ENCODE data around the gene HOXB7. TPM values are rescaled to one million over a fixed set of nuclear protein-coding genes. Genes with fewer than 3 reads are reported as not detected.

Gene HOXB7
- total and polyA plus RNA-seq, 7 donors, result 0.85 to 3.0 (median 1.6) TPM

DNA sequence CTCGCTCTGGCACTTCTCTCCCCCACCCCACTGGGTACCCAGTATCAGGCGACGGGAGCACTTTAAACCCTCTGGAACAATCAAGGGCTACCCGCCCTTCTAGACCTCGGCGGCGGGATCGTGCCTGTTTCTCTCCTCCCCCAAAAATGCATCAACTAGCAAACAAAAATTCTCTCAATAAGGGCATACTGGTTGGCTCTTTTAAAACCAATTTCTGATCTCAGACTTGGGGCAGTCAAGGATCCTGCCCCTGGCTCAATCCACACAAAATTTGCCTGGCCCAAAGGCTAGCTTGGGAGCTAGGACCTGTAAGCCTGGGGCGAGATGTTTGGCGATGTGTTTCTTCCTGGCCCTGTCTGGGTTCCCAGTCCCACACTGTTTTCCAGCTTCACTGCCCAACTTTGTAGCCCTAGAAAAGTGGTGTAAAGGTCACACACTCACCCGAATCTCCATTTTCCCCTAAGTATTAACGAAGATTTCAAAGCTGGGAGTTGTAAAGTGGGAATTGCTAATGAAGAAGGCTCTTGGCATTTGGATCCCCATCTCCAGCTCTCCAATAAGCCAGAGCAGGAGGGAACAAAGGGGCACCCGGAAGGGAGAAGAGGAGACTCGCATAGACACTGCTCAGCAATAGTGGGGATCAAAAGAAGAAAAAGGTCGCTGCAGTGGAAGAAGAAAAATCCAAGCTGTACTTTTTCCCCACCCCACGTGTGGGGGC lies 51.5 kb downstream of the HOXB7 start:
- intact Hi-C loops (cut with DNase I), result no loop called here
- no peaks in the 10 kb centered on the region for H3K9me3 ChIP-seq
- ATAC-seq, result no peak
- TF ChIP-seq, protein P1, sequence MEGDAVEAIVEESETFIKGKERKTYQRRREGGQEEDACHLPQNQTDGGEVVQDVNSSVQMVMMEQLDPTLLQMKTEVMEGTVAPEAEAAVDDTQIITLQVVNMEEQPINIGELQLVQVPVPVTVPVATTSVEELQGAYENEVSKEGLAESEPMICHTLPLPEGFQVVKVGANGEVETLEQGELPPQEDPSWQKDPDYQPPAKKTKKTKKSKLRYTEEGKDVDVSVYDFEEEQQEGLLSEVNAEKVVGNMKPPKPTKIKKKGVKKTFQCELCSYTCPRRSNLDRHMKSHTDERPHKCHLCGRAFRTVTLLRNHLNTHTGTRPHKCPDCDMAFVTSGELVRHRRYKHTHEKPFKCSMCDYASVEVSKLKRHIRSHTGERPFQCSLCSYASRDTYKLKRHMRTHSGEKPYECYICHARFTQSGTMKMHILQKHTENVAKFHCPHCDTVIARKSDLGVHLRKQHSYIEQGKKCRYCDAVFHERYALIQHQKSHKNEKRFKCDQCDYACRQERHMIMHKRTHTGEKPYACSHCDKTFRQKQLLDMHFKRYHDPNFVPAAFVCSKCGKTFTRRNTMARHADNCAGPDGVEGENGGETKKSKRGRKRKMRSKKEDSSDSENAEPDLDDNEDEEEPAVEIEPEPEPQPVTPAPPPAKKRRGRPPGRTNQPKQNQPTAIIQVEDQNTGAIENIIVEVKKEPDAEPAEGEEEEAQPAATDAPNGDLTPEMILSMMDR (IDR thresholded peaks at IDR 0.05), result no peak
- H3K4me1 ChIP-seq, result peaks cover 6% of the 10 kb centered on the region
- H3K36me3 ChIP-seq (ENCODE audit: insufficient read depth in 1 of 2, low read depth in 1 of 2), result no peaks in the 10 kb centered on the region
- peaks cover 0 to 9% (median 8%) of the 10 kb centered on the region in 3 donors for H3K27me3 ChIP-seq (ENCODE audit: insufficient read depth in 3 of 3, low read length in 2 of 3)
- 82 to 92% (median 89%) methylated on average over 16 of the region's 16 CpGs for WGBS, 3 donors
- no peak overlapping the region for H3K27ac ChIP-seq
- DNase-seq, result no peak
- no peak overlapping the region for H3K4me3 ChIP-seq

DNA sequence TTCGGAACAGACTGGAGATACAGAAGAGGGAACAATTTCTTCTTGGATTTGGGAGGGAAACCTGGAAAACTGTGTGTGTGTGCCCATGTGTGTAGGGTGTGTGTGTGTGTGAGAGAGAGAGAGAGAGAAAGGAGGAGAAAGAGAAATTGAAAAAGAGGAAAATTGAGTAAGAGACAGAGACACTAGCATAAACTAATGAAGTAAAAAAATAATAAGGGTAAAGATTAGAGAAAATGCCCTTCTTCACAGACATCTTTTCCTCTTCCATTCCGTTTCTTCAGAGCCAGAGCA lies 52.0 kb downstream of the HOXB7 start:
- ATAC-seq, result no peak
- intact Hi-C loops (cut with DNase I), result no loop called here
- Histone ChIP-seq H3K9me3 (no peaks in the 10 kb centered on the region), H3K4me1 (peaks cover 6% of the 10 kb centered on the region), H3K27ac (no peak overlapping the region), H3K4me3 (no peak overlapping the region), H3K36me3 (ENCODE audit: insufficient read depth in 1 of 2, low read depth in 1 of 2) (no peaks in the 10 kb centered on the region), H3K27me3 (ENCODE audit: insufficient read depth in 3 of 3, low read length in 2 of 3) (peaks cover 0 to 8% (median 4%) of the 10 kb centered on the region in 3 donors)
- 92 to 100% (median 96%) methylated on average over 2 of the region's 2 CpGs for WGBS, 3 donors
- TF ChIP-seq, protein P1 (IDR thresholded peaks at IDR 0.05), result no peak
- no peak for DNase-seq

DNA sequence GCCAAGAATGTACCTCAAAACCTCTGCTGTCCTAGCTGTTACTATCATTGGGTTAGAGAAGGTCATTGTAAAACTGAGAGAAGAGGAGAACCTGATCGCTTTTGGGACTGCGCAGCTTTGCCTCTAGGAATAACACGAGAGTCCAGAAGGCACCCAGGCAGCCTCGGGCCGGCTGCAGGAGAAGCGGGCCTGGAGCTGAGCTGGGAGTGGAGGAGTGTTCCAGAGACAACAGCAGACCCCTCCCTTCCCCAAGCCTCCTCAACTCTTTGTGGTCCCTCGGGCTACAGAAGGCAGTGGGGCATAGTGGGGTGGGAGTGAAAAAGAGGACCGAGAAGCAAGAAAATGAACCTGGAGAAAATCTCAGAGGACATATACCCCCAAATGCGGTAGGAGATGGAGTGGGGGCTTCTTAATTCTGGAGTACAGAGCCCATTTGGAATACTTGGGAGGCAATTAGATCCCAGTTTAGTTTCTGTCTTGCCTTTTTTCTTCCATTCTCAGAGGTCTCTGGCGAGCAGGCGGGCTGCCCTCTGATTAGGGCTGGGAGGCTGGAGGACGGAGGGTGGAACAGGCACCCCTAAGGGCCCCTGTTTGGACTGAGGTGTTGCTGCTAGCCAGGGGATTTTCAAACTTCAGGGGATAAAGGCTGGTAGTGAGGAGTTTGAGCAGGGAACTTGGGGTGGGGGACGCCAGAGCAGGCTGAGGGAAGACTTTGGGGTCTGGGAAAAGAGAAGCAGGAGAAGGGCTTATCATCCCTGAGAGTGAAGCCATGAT lies 52.6 kb downstream of the HOXB7 start:
- H3K4me3 ChIP-seq, result no peak overlapping the region
- TF ChIP-seq, protein P1 (IDR thresholded peaks at IDR 0.05), result no peak
- H3K27ac ChIP-seq, result no peak overlapping the region
- no peaks in the 10 kb centered on the region for H3K9me3 ChIP-seq
- ATAC-seq, result no peak
- intact Hi-C loops (cut with DNase I), result no loop called here
- H3K36me3 ChIP-seq (ENCODE audit: insufficient read depth in 1 of 2, low read depth in 1 of 2), result no peaks in the 10 kb centered on the region
- no peak for DNase-seq
- peaks cover 0 to 6% (median 3%) of the 10 kb centered on the region in 3 donors for H3K27me3 ChIP-seq (ENCODE audit: insufficient read depth in 3 of 3, low read length in 2 of 3)
- peaks cover 6% of the 10 kb centered on the region for H3K4me1 ChIP-seq
- 84 to 91% (median 89%) methylated on average over 13 of the region's 13 CpGs for whole genome bisulfite sequencing, 3 donors

Other genes with a start within 250 kb of the HOXB7 start
- gene SKAP1, start 180.8 kb downstream of the HOXB7 start, total RNA-seq, result 1 to 10 TPM in 1 of 4 donors, under 1 TPM in 2, not detected in 1; 0.42 to 1.0 (median 0.44) TPM
- gene SKAP1, start 180.8 kb downstream of the HOXB7 start, polyA plus RNA-seq, result under 1 TPM in 2 of 3 donors, not detected in 1; 0.09 to 0.12 TPM
- gene HOXB1, start 80.0 kb downstream of the HOXB7 start, total RNA-seq, result not detected
- gene HOXB1, start 80.0 kb downstream of the HOXB7 start, polyA plus RNA-seq, result not detected
- gene HOXB2, start 65.9 kb downstream of the HOXB7 start, total RNA-seq, result 10 to 100 TPM in 1 of 4 donors, 1 to 10 TPM in 3; 3.1 to 12.9 (median 6.5) TPM
- 1 to 10 TPM; 4.6 to 5.0 (median 5.0) TPM for gene HOXB2, start 65.9 kb downstream of the HOXB7 start, polyA plus RNA-seq
- gene HOXB4, start 32.7 kb downstream of the HOXB7 start, total RNA-seq, result 1 to 10 TPM in 2 of 4 donors, under 1 TPM in 2; 0.80 to 4.0 (median 1.3) TPM
- gene HOXB4, start 32.7 kb downstream of the HOXB7 start, polyA plus RNA-seq, result under 1 TPM; 0.38 to 0.89 (median 0.55) TPM
- gene HOXB3, start 20.8 kb downstream of the HOXB7 start, total RNA-seq, result 1 to 10 TPM; 1.5 to 8.8 (median 1.9) TPM
- 1 to 10 TPM in 2 of 3 donors, under 1 TPM in 1; 0.96 to 1.5 (median 1.4) TPM for gene HOXB3, start 20.8 kb downstream of the HOXB7 start, polyA plus RNA-seq
- gene HOXB5, start 17.2 kb downstream of the HOXB7 start, total RNA-seq, result under 1 TPM in 3 of 4 donors, not detected in 1; 0.17 to 0.71 (median 0.24) TPM
- gene HOXB5, start 17.2 kb downstream of the HOXB7 start, polyA plus RNA-seq, result under 1 TPM; 0.03 to 0.30 (median 0.17) TPM
- 1 to 10 TPM in 2 of 4 donors, under 1 TPM in 2; 0.66 to 3.3 (median 1.2) TPM for gene HOXB6, start 6.0 kb downstream of the HOXB7 start, total RNA-seq
- 1 to 10 TPM in 2 of 3 donors, under 1 TPM in 1; 0.80 to 1.6 (median 1.2) TPM for gene HOXB6, start 6.0 kb downstream of the HOXB7 start, polyA plus RNA-seq
- not detected for gene HOXB8, start 4.3 kb upstream of the HOXB7 start, total RNA-seq
- gene HOXB8, start 4.3 kb upstream of the HOXB7 start, polyA plus RNA-seq, result under 1 TPM; 0.05 to 0.10 (median 0.08) TPM
- gene HOXB9, start 15.3 kb upstream of the HOXB7 start, total RNA-seq, result not detected
- under 1 TPM; 0.01 to 0.10 (median 0.03) TPM for gene HOXB9, start 15.3 kb upstream of the HOXB7 start, polyA plus RNA-seq
- gene PRAC1, start 111.5 kb upstream of the HOXB7 start, total RNA-seq, result not detected
- not detected for gene PRAC1, start 111.5 kb upstream of the HOXB7 start, polyA plus RNA-seq
- not detected for gene PRAC2, start 112.2 kb upstream of the HOXB7 start, total RNA-seq
- not detected for gene PRAC2, start 112.2 kb upstream of the HOXB7 start, polyA plus RNA-seq
- not detected for gene HOXB13, start 117.7 kb upstream of the HOXB7 start, total RNA-seq
- gene HOXB13, start 117.7 kb upstream of the HOXB7 start, polyA plus RNA-seq, result not detected
- not detected for gene TTLL6, start 206.2 kb upstream of the HOXB7 start, total RNA-seq
- under 1 TPM in 2 of 3 donors, not detected in 1; 0.03 to 0.05 TPM for gene TTLL6, start 206.2 kb upstream of the HOXB7 start, polyA plus RNA-seq
- 100 to 1,000 TPM; 169 to 212 (median 177) TPM for gene CALCOCO2, start 220.0 kb upstream of the HOXB7 start, total RNA-seq
- 100 to 1,000 TPM in 1 of 3 donors, 10 to 100 TPM in 2; 87.2 to 183 (median 90.0) TPM for gene CALCOCO2, start 220.0 kb upstream of the HOXB7 start, polyA plus RNA-seq

All from psoas muscle (tissue), 8 donors.